ENCODE data around the gene SLC26A1. TPM values are rescaled to one million over a fixed set of nuclear protein-coding genes. Genes with fewer than 3 reads are reported as not detected.

Gene SLC26A1
- total RNA-seq, 4 donors from 2014 or later, result 0.16 TPM; not detected in 3

- peaks cover 0 to under 1% of the 10 kb centered on the region in 2 donors for H3K36me3 ChIP-seq
Measured at GRCh38 chr4:950136-951020, 42.8 kb downstream of the SLC26A1 start.

GRCh38 chr4:949656-950055, 43.5 kb downstream of the SLC26A1 start:
- peak in 1 of 2 donors; percentile 5 for DNase-seq
- intact Hi-C loops (cut with DNase I; ENCODE audit: low total_unique reads), result no loop called here

More at GRCh38 chr4:950136-951020, 42.8 kb downstream of the SLC26A1 start:
- in situ Hi-C loops (cut with MboI; ENCODE audit: low sequenced_read_pairs in 4 of 4) (no loop called here), intact Hi-C loops (cut with DNase I; ENCODE audit: low total_unique reads) (no loop called here)
- TF ChIP-seq POLR2A (IDR thresholded peaks at IDR 0.05) (no peak), CTCF (IDR thresholded peaks at IDR 0.05 in 4 of 5, conservative IDR thresholded peaks at IDR 0.05 in 1 of 5) (no peak)
- no peaks in the 10 kb centered on the region for H3K4me1 ChIP-seq
- no peaks in the 10 kb centered on the region for H3K9me3 ChIP-seq
- no peaks in the 10 kb centered on the region for H3K27me3 ChIP-seq
- no peak overlapping the region for H3K27ac ChIP-seq
- no peak overlapping the region for H3K4me3 ChIP-seq
- ATAC-seq, result no peak
- peak in 1 of 2 donors; percentile 9 for DNase-seq

GRCh38 chr4:948936-949300, 44.3 kb downstream of the SLC26A1 start:
- Histone ChIP-seq H3K27ac (no peak overlapping the region), H3K9me3 (no peaks in the 10 kb centered on the region), H3K27me3 (no peaks in the 10 kb centered on the region), H3K36me3 (no peaks in the 10 kb centered on the region), H3K4me1 (no peaks in the 10 kb centered on the region), H3K4me3 (no peak overlapping the region)
- intact Hi-C loops (cut with DNase I; ENCODE audit: low total_unique reads) (no loop called here), in situ Hi-C loops (cut with MboI; ENCODE audit: low sequenced_read_pairs in 4 of 4) (no loop called here)
- ATAC-seq (no peak), DNase-seq (peak in 1 of 2 donors; percentile 3)
- TF ChIP-seq CTCF (IDR thresholded peaks at IDR 0.05 in 4 of 5, conservative IDR thresholded peaks at IDR 0.05 in 1 of 5) (no peak), POLR2A (IDR thresholded peaks at IDR 0.05) (no peak)

More at GRCh38 chr4:949656-950055, 43.5 kb downstream of the SLC26A1 start:
- no peaks in the 10 kb centered on the region for H3K36me3 ChIP-seq
- no peaks in the 10 kb centered on the region for H3K9me3 ChIP-seq
- no peak overlapping the region for H3K27ac ChIP-seq
- no peak for TF ChIP-seq CTCF (IDR thresholded peaks at IDR 0.05 in 4 of 5, conservative IDR thresholded peaks at IDR 0.05 in 1 of 5)
- no peak for TF ChIP-seq POLR2A (IDR thresholded peaks at IDR 0.05)
- no peak overlapping the region for H3K4me3 ChIP-seq
- no peak for ATAC-seq
- H3K27me3 ChIP-seq, result no peaks in the 10 kb centered on the region
- in situ Hi-C loops (cut with MboI; ENCODE audit: low sequenced_read_pairs in 4 of 4), result no loop called here
- H3K4me1 ChIP-seq, result no peaks in the 10 kb centered on the region

GRCh38 chr4:948101-948935, 44.9 kb downstream of the SLC26A1 start:
- ATAC-seq (no peak), DNase-seq (no peak)
- Histone ChIP-seq H3K4me1 (no peaks in the 10 kb centered on the region), H3K27ac (no peak overlapping the region), H3K4me3 (no peak overlapping the region), H3K36me3 (no peaks in the 10 kb centered on the region), H3K9me3 (no peaks in the 10 kb centered on the region), H3K27me3 (no peaks in the 10 kb centered on the region)
- intact Hi-C loops (cut with DNase I; ENCODE audit: low total_unique reads) (no loop called here), in situ Hi-C loops (cut with MboI; ENCODE audit: low sequenced_read_pairs in 4 of 4) (no loop called here)
- TF ChIP-seq CTCF (IDR thresholded peaks at IDR 0.05 in 4 of 5, conservative IDR thresholded peaks at IDR 0.05 in 1 of 5), result no peak
- no peak for TF ChIP-seq POLR2A (IDR thresholded peaks at IDR 0.05)

Measured in gastrocnemius medialis (tissue), 4 donors.